Measurements from ENCODE around the gene ZNF554.
"Not testable (repeated sequence)": the region's sequence is repeated elsewhere in the genome, so short reads cannot be mapped to it uniquely, and the experiment has no call there.

Gene ZNF554

GRCh38 chr19:2807379-2808128, 12.1 kb upstream of the ZNF554 start:
- no peak for DNase-seq (ENCODE audit: low spot score)

GRCh38 chr19:2808129-2808941, 11.3 kb upstream of the ZNF554 start:
- no peak for DNase-seq (ENCODE audit: low spot score)

GRCh38 chr19:2809387-2810140, 10.1 kb upstream of the ZNF554 start:
- no peak for DNase-seq (ENCODE audit: low spot score)

GRCh38 chr19:2810141-2811091, 9.3 kb upstream of the ZNF554 start:
- DNase-seq (ENCODE audit: low spot score) = no peak

GRCh38 chr19:2811221-2811722, 8.4 kb upstream of the ZNF554 start:
- DNase-seq (ENCODE audit: low spot score) = no peak

GRCh38 chr19:2811735-2812413, 7.8 kb upstream of the ZNF554 start:
- no peak for DNase-seq (ENCODE audit: low spot score)

GRCh38 chr19:2812414-2813234, 7.0 kb upstream of the ZNF554 start:
- DNase-seq (ENCODE audit: low spot score) = no peak

- no peak for DNase-seq (ENCODE audit: low spot score)
These were observed 6.2 kb upstream of the ZNF554 start for GRCh38 chr19:2813235-2814160.

- DNase-seq (ENCODE audit: low spot score) = no peak
These were observed 5.2 kb upstream of the ZNF554 start for GRCh38 chr19:2814426-2814825.

GRCh38 chr19:2815191-2815614, 4.5 kb upstream of the ZNF554 start:
- DNase-seq (ENCODE audit: low spot score) = no peak

- no peak for DNase-seq (ENCODE audit: low spot score)
These were observed 3.7 kb upstream of the ZNF554 start for GRCh38 chr19:2815923-2816322.

GRCh38 chr19:2816641-2817040, 3.0 kb upstream of the ZNF554 start:
- no peak for DNase-seq (ENCODE audit: low spot score)

- DNase-seq (ENCODE audit: low spot score) = not testable (repeated sequence)
These were observed 2.3 kb upstream of the ZNF554 start for GRCh38 chr19:2817237-2817829.

- DNase-seq (ENCODE audit: low spot score) = no peak
These were observed 539 bp downstream of the ZNF554 start for GRCh38 chr19:2820112-2820702.

GRCh38 chr19:2822846-2823245, 3.2 kb downstream of the ZNF554 start:
- DNase-seq (ENCODE audit: low spot score) = no peak

- no peak for DNase-seq (ENCODE audit: low spot score)
These were observed 4.0 kb downstream of the ZNF554 start for GRCh38 chr19:2823646-2824045.

GRCh38 chr19:2824129-2824528, 4.5 kb downstream of the ZNF554 start:
- no peak for DNase-seq (ENCODE audit: low spot score)

GRCh38 chr19:2827022-2827421, 7.4 kb downstream of the ZNF554 start:
- DNase-seq (ENCODE audit: low spot score) = no peak
